ENCODE measurements around the gene TOMT. TPM values are rescaled to one million over a fixed set of nuclear protein-coding genes. Genes with fewer than 3 reads are reported as not detected.

TOMT gene
- total RNA-seq, 1 experiment from 2014 or later: not detected

- POLR2A ChIA-PET: no interaction called here
- BruUV-seq (replicated peaks): no TSS peak
Measured at GRCh38 chr11:72114570-72114969, 8.8 kb downstream of the TOMT start.

GRCh38 chr11:72116019-72116755 is 10.5 kb downstream of the TOMT start:
- ATAC-seq (no peak), DNase-seq (ENCODE audit: low read depth, low spot score) (no peak)
- H3K9ac ChIP-seq (ENCODE audit: low read length): no peak overlapping the region
- no peaks in the 10 kb centered on the region for H3K79me2 ChIP-seq (ENCODE audit: insufficient read depth, low read length)
- no peaks in the 10 kb centered on the region for H3K27me3 ChIP-seq (ENCODE audit: insufficient read depth, low read length)
- no peak overlapping the region for H3K27ac ChIP-seq (ENCODE audit: low read depth, low read length)
- no peaks in the 10 kb centered on the region for H4K20me1 ChIP-seq (ENCODE audit: insufficient read depth)
- ChIA-PET RAD21 (ENCODE audit: low non-redundant PET in 1 of 2, low total read pairs in 2 of 2, uncharacterized antibody in 2 of 2, unreplicated experiment in 2 of 2) (no interaction called here), CTCF (no interaction called here), POLR2A (no interaction called here)
- no TSS peak for BruUV-seq (replicated peaks)
- no peak overlapping the region for H2AFZ ChIP-seq (ENCODE audit: low read depth, low read length, poor library complexity, severe bottlenecking)
- no peaks in the 10 kb centered on the region for H3K9me3 ChIP-seq (ENCODE audit: control insufficient read depth in 1 of 2, insufficient read depth in 1 of 2, low read depth in 1 of 2, low read length in 2 of 2)
- H3K4me3 ChIP-seq (replicated peaks in 1 of 2; ENCODE audit: low read depth in 1 of 2, low read length in 2 of 2): no peak overlapping the region
- H3K4me2 ChIP-seq (ENCODE audit: low read length): no peak overlapping the region
- H3K9me2 ChIP-seq (ENCODE audit: insufficient read depth): no peaks in the 10 kb centered on the region
- H3K4me1 ChIP-seq (ENCODE audit: control insufficient read depth in 1 of 2, insufficient read depth in 2 of 2, low read length in 2 of 2): peaks cover 4 to 17% of the 10 kb centered on the region in 2 experiments; a peak in 3 of 4 replicates
- intact Hi-C loops (cut with micrococcal nuclease): loop anchor here (10.0 kb wide), 1 partner anchor 319 kb away; the partner anchor contains the start of gene CLPB
- no peaks in the 10 kb centered on the region for H3K36me3 ChIP-seq (ENCODE audit: control insufficient read depth in 1 of 2, insufficient read depth in 2 of 2, low read length in 2 of 2)
- TF ChIP-seq ZFX (IDR thresholded peaks at IDR 0.05) (no peak), YY1 (IDR thresholded peaks at IDR 0.05; ENCODE audit: extremely low read depth, insufficient replicate concordance, low read depth, low read length) (no peak), CEBPB (IDR thresholded peaks at IDR 0.05; ENCODE audit: low read depth) (no peak), ZBTB33 (IDR thresholded peaks at IDR 0.05; ENCODE audit: extremely low read depth, insufficient replicate concordance, low read length) (no peak), ELF1 (IDR thresholded peaks at IDR 0.05; ENCODE audit: borderline replicate concordance, low read depth) (no peak), SRF (IDR thresholded peaks at IDR 0.05; ENCODE audit: low read depth) (no peak), MAX (IDR thresholded peaks at IDR 0.05) (no peak), CBX3 (IDR thresholded peaks at IDR 0.05; ENCODE audit: low read depth) (no peak), EZH2phosphoT487 (IDR thresholded peaks at IDR 0.05; ENCODE audit: borderline replicate concordance) (no peak), POLR2A (IDR thresholded peaks at IDR 0.05; ENCODE audit: borderline replicate concordance, extremely low read depth, insufficient read depth, insufficient read length) (no peak), EZH2 (IDR thresholded peaks at IDR 0.05) (no peak), POLR2AphosphoS5 (IDR thresholded peaks at IDR 0.05; ENCODE audit: low read depth, low read length) (no peak), ATF3 (IDR thresholded peaks at IDR 0.05) (no peak), TCF7L2 (IDR thresholded peaks at IDR 0.05; ENCODE audit: borderline replicate concordance, extremely low read depth, insufficient read depth, insufficient read length) (no peak), SP1 (IDR thresholded peaks at IDR 0.05; ENCODE audit: low read depth) (no peak), RAD21 (IDR thresholded peaks at IDR 0.05; ENCODE audit: low read depth) (no peak), JUND (IDR thresholded peaks at IDR 0.05) (no peak)

More at GRCh38 chr11:72114570-72114969, 8.8 kb downstream of the TOMT start:
- Histone ChIP-seq H3K9me3 (ENCODE audit: control insufficient read depth in 1 of 2, insufficient read depth in 1 of 2, low read depth in 1 of 2, low read length in 2 of 2) (no peaks in the 10 kb centered on the region), H3K36me3 (ENCODE audit: control insufficient read depth in 1 of 2, insufficient read depth in 2 of 2, low read length in 2 of 2) (no peaks in the 10 kb centered on the region), H3K27me3 (ENCODE audit: insufficient read depth, low read length) (no peaks in the 10 kb centered on the region), H3K4me2 (ENCODE audit: low read length) (no peak overlapping the region), H3K4me3 (replicated peaks in 1 of 2; ENCODE audit: low read depth in 1 of 2, low read length in 2 of 2) (no peak overlapping the region), H3K9me2 (ENCODE audit: insufficient read depth) (no peaks in the 10 kb centered on the region), H3K79me2 (ENCODE audit: insufficient read depth, low read length) (no peaks in the 10 kb centered on the region), H3K4me1 (ENCODE audit: control insufficient read depth in 1 of 2, insufficient read depth in 2 of 2, low read length in 2 of 2) (peaks cover 4 to 20% of the 10 kb centered on the region in 2 experiments; a peak in 3 of 4 replicates), H4K20me1 (ENCODE audit: insufficient read depth) (no peaks in the 10 kb centered on the region), H2AFZ (ENCODE audit: low read depth, low read length, poor library complexity, severe bottlenecking) (no peak overlapping the region), H3K27ac (ENCODE audit: low read depth, low read length) (no peak overlapping the region), H3K9ac (ENCODE audit: low read length) (no peak overlapping the region)
- CTCF ChIA-PET: no interaction called here
- intact Hi-C loops (cut with micrococcal nuclease): loop anchor here (10.0 kb wide), 1 partner anchor 320 kb away; the partner anchor contains the start of gene CLPB
- no peak for TF ChIP-seq EZH2 (IDR thresholded peaks at IDR 0.05)
- no peak for TF ChIP-seq RAD21 (IDR thresholded peaks at IDR 0.05; ENCODE audit: low read depth)
- TF ChIP-seq CEBPB (IDR thresholded peaks at IDR 0.05; ENCODE audit: low read depth): no peak
- no peak for TF ChIP-seq POLR2A (IDR thresholded peaks at IDR 0.05; ENCODE audit: borderline replicate concordance, extremely low read depth, insufficient read depth, insufficient read length)
- TF ChIP-seq JUND (IDR thresholded peaks at IDR 0.05): no peak
- RAD21 ChIA-PET (ENCODE audit: low non-redundant PET in 1 of 2, low total read pairs in 2 of 2, uncharacterized antibody in 2 of 2, unreplicated experiment in 2 of 2): no interaction called here
- no peak for DNase-seq (ENCODE audit: low read depth, low spot score)
- ATAC-seq: no peak

Data from HCT116 (cell line).